ENCODE measurements around the gene RNPS1. TPM values are rescaled to one million over a fixed set of nuclear protein-coding genes. Genes with fewer than 3 reads are reported as not detected.

The RNPS1 gene
- polyA plus RNA-seq, 1 experiment: 95.3 TPM

DNA sequence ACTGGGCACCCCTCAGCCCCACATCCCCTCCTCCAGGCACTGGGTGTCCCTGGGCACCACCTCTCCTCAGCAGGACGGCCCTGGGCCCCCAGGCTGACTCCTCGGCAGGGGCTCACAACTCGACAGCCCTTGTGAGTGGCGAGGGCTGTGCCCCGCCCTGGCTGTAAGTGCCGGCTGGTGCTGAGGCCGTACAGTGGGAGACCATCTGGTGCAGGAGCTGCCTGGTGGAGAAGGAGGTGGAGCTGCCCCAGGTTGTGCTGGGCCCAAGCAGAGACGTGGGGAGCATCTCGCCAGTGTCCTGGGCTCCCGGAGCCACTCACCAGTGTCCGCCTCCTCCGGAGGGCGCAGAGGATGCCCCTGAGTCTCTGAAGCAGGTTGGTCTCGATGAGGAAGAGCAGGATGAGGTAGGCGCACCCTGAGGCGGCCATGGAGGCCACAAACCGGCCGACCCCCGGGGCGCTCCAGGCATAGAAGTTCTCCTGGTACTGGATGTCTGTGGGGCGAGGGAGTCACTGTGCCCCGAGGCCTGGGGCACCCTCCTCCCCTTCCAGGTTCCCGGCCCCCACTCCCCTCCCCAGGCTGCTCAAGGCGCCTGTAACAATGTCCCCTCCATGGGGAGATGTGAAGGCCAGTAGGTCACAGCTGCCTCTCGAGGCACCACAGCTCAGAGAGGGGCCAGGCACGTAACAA is 15.1 kb upstream of the RNPS1 start:
- peaks cover 41% of the 10 kb centered on the region for H3K27me3 ChIP-seq (ENCODE audit: control insufficient read depth, insufficient read depth, low read length)
- H3K4me3 ChIP-seq (ENCODE audit: low read depth, low read length): no peak overlapping the region
- TF ChIP-seq, protein P1, sequence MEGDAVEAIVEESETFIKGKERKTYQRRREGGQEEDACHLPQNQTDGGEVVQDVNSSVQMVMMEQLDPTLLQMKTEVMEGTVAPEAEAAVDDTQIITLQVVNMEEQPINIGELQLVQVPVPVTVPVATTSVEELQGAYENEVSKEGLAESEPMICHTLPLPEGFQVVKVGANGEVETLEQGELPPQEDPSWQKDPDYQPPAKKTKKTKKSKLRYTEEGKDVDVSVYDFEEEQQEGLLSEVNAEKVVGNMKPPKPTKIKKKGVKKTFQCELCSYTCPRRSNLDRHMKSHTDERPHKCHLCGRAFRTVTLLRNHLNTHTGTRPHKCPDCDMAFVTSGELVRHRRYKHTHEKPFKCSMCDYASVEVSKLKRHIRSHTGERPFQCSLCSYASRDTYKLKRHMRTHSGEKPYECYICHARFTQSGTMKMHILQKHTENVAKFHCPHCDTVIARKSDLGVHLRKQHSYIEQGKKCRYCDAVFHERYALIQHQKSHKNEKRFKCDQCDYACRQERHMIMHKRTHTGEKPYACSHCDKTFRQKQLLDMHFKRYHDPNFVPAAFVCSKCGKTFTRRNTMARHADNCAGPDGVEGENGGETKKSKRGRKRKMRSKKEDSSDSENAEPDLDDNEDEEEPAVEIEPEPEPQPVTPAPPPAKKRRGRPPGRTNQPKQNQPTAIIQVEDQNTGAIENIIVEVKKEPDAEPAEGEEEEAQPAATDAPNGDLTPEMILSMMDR (IDR thresholded peaks at IDR 0.05; ENCODE audit: low read depth, low read length): no peak
- CTCF ChIA-PET: no interaction called here
- no peak for DNase-seq (ENCODE audit: low read depth, low spot score)
- H3K27ac ChIP-seq (ENCODE audit: low read depth, low read length): no peak overlapping the region
- POLR2A ChIA-PET: no interaction called here
- H3K9me3 ChIP-seq (ENCODE audit: control insufficient read depth, insufficient read depth, low read length): no peaks in the 10 kb centered on the region; the same call in 1 of the 2 replicates

DNA sequence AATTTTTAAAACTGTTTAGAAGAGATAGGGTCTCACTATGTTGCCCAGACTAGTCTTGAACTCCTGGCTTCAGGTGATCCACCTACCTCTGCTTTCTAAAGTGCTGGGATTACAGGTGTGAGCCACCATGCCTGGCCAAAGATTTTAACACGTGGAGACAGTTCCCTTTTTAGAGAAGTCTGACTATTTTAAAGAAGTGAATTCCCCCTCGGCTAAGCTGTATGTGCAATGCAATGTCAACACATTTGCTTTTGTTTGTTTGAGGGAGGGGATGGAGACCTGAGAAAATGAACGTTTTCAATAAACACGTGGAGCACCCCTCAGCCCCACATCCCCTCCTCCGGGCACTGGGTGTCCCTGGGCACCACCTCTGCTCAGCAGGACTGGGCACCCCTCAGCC is 14.3 kb upstream of the RNPS1 start:
- peaks cover 46% of the 10 kb centered on the region for H3K27me3 ChIP-seq (ENCODE audit: control insufficient read depth, insufficient read depth, low read length)
- CTCF ChIA-PET: interaction anchor here (0.5 kb wide), 1 partner anchor 11 kb away, joined by 3 read pairs; no protein-coding TSS in a partner anchor
- no peak overlapping the region for H3K4me3 ChIP-seq (ENCODE audit: low read depth, low read length)
- H3K9me3 ChIP-seq (ENCODE audit: control insufficient read depth, insufficient read depth, low read length): no peaks in the 10 kb centered on the region; the same call in 1 of the 2 replicates
- no peak for DNase-seq (ENCODE audit: low read depth, low spot score)
- POLR2A ChIA-PET: no interaction called here
- TF ChIP-seq, protein P1 (IDR thresholded peaks at IDR 0.05; ENCODE audit: low read depth, low read length): no peak
- no peak overlapping the region for H3K27ac ChIP-seq (ENCODE audit: low read depth, low read length)

DNA sequence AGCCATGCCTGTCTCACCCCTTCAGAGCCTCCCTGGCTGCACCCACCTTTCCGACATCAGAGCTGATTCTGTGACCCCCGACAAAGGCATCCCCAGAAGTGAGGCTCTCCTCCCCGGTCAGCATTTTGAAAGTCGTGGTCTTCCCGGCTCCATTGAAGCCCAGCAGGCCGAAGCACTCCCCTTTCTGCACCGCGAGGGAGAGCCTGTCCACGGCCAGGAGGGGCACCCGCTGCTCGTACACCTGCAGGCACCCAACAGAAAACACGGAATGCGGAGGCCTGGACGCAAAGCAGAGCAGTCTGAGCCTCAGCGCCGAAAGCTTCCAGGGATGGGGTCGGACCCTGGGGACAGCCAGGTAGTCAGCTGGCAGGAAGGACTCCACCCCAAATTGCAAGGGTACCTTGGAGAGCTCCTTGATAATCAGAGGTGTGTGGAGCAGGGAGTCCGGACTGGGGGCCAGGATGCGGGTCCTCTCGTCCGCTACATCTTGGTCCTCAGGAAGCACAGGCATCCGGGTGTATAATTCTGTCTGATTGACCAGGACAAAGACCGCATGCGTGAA is 13.1 kb upstream of the RNPS1 start:
- ChIA-PET CTCF (no interaction called here), POLR2A (interaction anchor here (0.5 to 1.8 kb wide), 5 partner anchors 11 to 461 kb away, joined by 3 to 7 read pairs (median 4); partner anchors contain the start of gene ECI1)
- TF ChIP-seq, protein P1 (IDR thresholded peaks at IDR 0.05; ENCODE audit: low read depth, low read length): no peak
- Histone ChIP-seq H3K4me3 (ENCODE audit: low read depth, low read length) (no peak overlapping the region), H3K27me3 (ENCODE audit: control insufficient read depth, insufficient read depth, low read length) (peaks cover 51% of the 10 kb centered on the region), H3K9me3 (ENCODE audit: control insufficient read depth, insufficient read depth, low read length) (no peaks in the 10 kb centered on the region; the same call in 1 of the 2 replicates), H3K27ac (ENCODE audit: low read depth, low read length) (no peak overlapping the region)
- DNase-seq (ENCODE audit: low read depth, low spot score): no peak

DNA sequence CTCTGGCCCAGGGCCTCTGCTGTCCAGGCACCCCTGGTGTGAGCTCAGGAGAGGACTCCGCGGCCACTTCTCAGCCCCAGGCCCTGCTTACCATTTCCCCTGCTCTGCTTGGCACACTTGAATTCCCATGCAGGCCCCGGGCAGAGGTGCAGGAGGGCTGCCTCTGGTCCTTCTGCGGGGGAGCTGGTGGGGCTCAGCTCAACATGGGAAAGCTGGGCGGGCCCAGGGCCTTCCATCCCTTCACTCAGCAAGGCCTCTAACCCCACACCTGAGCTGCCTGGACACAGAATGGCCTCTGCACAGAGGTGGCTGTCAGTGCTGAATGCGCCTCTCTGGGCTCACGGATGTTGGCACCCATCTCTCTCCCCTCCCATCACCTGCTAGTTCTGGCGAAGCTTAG is 12.5 kb upstream of the RNPS1 start:
- no peak overlapping the region for H3K27ac ChIP-seq (ENCODE audit: low read depth, low read length)
- ChIA-PET CTCF (no interaction called here), POLR2A (interaction anchor here (0.5 to 1.8 kb wide), 4 partner anchors 10 to 462 kb away, joined by 3 to 7 read pairs (median 4); partner anchors contain the start of gene ECI1)
- H3K27me3 ChIP-seq (ENCODE audit: control insufficient read depth, insufficient read depth, low read length): peaks cover 57% of the 10 kb centered on the region
- no peak for DNase-seq (ENCODE audit: low read depth, low spot score)
- no peak overlapping the region for H3K4me3 ChIP-seq (ENCODE audit: low read depth, low read length)
- H3K9me3 ChIP-seq (ENCODE audit: control insufficient read depth, insufficient read depth, low read length): no peaks in the 10 kb centered on the region; the same call in 1 of the 2 replicates
- TF ChIP-seq, protein P1 (IDR thresholded peaks at IDR 0.05; ENCODE audit: low read depth, low read length): no peak
